Transverse colon (tissue), 4 donors: ENCODE data around the gene GMDS. TPM values are rescaled to one million over a fixed set of nuclear protein-coding genes. Genes with fewer than 3 reads are reported as not detected.

ENCODE experiments used
- DNase-seq: peaks from one replicate; pipeline ENCODE4 v3.0.0-alpha.2; 2019
- H3K27ac ChIP-seq, 4 donors: fragments of 200-600 bp; sonication (generic); 2 replicates each; pipeline ENCODE4 v1.5.1; 2016 to 2018; ENCODE audit warnings: inconsistent platforms in 4 of 4
- H3K27me3 ChIP-seq: fragments of 200-600 bp; sonication (generic); 2 replicates; pipeline ENCODE4 v1.5.1; 2017; ENCODE audit warnings: inconsistent platforms
- H3K36me3 ChIP-seq, 4 donors: fragments of 200-600 bp; sonication (generic); 2 replicates each; pipeline ENCODE4 v1.5.1; 2017 to 2019; ENCODE audit warnings: inconsistent platforms in 4 of 4
- H3K4me1 ChIP-seq, 4 donors: fragments of 200-600 bp; sonication (generic); 2 replicates each; pipeline ENCODE4 v1.5.1; 2017 to 2020; ENCODE audit warnings: inconsistent platforms in 4 of 4
- H3K4me3 ChIP-seq, 4 donors: fragments of 200-600 bp; sonication (generic); 1 replicate in 1 of 4; 2 replicates in 3 of 4; pipeline versions ENCODE4 v1.5.1 to v1.6.1; 2017 to 2019; ENCODE audit warnings: inconsistent platforms in 4 of 4
- H3K9me3 ChIP-seq, 2 donors: fragments of 200-600 bp; sonication (generic); 2 replicates each; pipeline ENCODE4 v1.5.1; 2017 to 2019; ENCODE audit warnings: inconsistent platforms in 2 of 2
- EP300 ChIP-seq: sonication (generic); formaldehyde crosslinking; IDR thresholded peaks from one replicate; pipeline ENCODE4 v1.6.1; 2017; ENCODE audit warnings: antibody characterized with exemption, low read depth
- POLR2A ChIP-seq: fragments of 450-650 bp; IDR thresholded peaks from one replicate; pipeline ENCODE4 v1.6.1; 2016; ENCODE audit warnings: antibody characterized with exemption, mild to moderate bottlenecking, moderate library complexity
- POLR2AphosphoS5 ChIP-seq, 3 donors: sonication (generic); formaldehyde crosslinking; IDR thresholded peaks; one replicate each; pipeline ENCODE4 v1.6.1; 2016; ENCODE audit warnings: antibody characterized with exemption in 3 of 3
- WGBS, 2 donors: methylation state at CpG; one replicate each; pipeline ENCODE4 v1.1.5; 2018; ENCODE audit warnings: low coverage in 1 of 2; 5-methylcytosine and 5-hydroxymethylcytosine counted together
- in situ Hi-C, 4 donors: fragments of 200-750 bp; cut with MboI; loops; one replicate each; pipeline versions ENCODE4 v1.15.0 to v1.15.1; 2017; ENCODE audit warnings: low sequenced_read_pairs in 3 of 4, low pct_ligation_motif_present in 1 of 4, low pct_unique_long_range_greater_than_20kb in 1 of 4
- intact Hi-C: fragments of 100-400 bp; cut with DNase I; formaldehyde crosslinking; loops from one replicate; pipeline ENCODE4 v1.15.1; 2023; ENCODE audit warnings: low total_unique reads
- total RNA-seq, 4 donors: library from RNA; depleted of rRNA; stranded (reverse); fragments of >200 nt; gene quantifications; one replicate each; pipeline ENCODE4 v1.1.0, GENCODE V29; 2016
- TF ChIP-seq, protein P1 (sequence below), 5 experiments: fragments of 200-600 bp in 3 of 5; fragments of 450-650 bp in 2 of 5; sonication (generic) in 3 of 5; IDR thresholded peaks; 1 replicate in 2 of 5; 2 replicates in 3 of 5; pipeline ENCODE4 v1.5.1; 2016 to 2017; ENCODE audit warnings: antibody characterized with exemption in 5 of 5, inconsistent platforms in 3 of 5, mild to moderate bottlenecking in 2 of 5, moderate library complexity in 1 of 5

The GMDS gene
- total RNA-seq, 4 donors from 2014 or later, result 66.2 to 546 (median 102) TPM

DNA sequence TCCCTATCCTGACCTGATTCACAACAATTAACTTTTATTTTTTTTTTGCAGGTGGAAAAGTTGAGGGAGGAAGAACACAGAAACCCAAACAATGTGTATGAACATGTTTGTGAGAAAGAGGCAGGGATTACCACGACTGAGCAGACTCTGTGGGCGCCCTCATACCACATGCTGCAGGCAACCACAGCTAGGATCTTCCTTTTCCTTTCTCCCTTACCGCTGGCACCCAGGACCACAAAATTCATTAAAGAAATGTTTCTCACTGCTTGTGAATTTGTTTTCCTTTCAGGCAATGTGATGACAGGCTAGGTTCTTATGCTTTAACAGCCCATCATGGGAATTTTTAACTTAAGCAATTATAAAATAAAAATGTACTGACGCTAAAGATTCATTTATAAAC is 287.1 kb downstream of the GMDS start:
- Histone ChIP-seq H3K36me3 (no peaks in the 10 kb centered on the region), H3K27ac (no peak overlapping the region), H3K4me1 (no peaks in the 10 kb centered on the region), H3K9me3 (no peaks in the 10 kb centered on the region), H3K4me3 (no peak overlapping the region), H3K27me3 (no peaks in the 10 kb centered on the region)
- TF ChIP-seq POLR2AphosphoS5 (IDR thresholded peaks at IDR 0.05) (no peak), POLR2A (no peak), EP300 (no peak)
- TF ChIP-seq, protein P1, sequence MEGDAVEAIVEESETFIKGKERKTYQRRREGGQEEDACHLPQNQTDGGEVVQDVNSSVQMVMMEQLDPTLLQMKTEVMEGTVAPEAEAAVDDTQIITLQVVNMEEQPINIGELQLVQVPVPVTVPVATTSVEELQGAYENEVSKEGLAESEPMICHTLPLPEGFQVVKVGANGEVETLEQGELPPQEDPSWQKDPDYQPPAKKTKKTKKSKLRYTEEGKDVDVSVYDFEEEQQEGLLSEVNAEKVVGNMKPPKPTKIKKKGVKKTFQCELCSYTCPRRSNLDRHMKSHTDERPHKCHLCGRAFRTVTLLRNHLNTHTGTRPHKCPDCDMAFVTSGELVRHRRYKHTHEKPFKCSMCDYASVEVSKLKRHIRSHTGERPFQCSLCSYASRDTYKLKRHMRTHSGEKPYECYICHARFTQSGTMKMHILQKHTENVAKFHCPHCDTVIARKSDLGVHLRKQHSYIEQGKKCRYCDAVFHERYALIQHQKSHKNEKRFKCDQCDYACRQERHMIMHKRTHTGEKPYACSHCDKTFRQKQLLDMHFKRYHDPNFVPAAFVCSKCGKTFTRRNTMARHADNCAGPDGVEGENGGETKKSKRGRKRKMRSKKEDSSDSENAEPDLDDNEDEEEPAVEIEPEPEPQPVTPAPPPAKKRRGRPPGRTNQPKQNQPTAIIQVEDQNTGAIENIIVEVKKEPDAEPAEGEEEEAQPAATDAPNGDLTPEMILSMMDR (IDR thresholded peaks at IDR 0.05), result no peak
- intact Hi-C loops (no loop called here), in situ Hi-C loops (no loop called here)
- no peak for DNase-seq
- WGBS, 2 donors, result 78 to 80% methylated on average over 4 of the region's 4 CpGs

GRCh38 chr6:1957746-1958145 is 287.7 kb downstream of the GMDS start:
- Histone ChIP-seq H3K27ac (no peak overlapping the region), H3K4me1 (no peaks in the 10 kb centered on the region), H3K36me3 (no peaks in the 10 kb centered on the region), H3K9me3 (no peaks in the 10 kb centered on the region), H3K4me3 (no peak overlapping the region), H3K27me3 (no peaks in the 10 kb centered on the region)
- WGBS, 2 donors, result 88 to 91% methylated on average over 4 to 5 of the region's 5 CpGs
- intact Hi-C loops (no loop called here), in situ Hi-C loops (no loop called here)
- no peak for DNase-seq
- TF ChIP-seq EP300, result no peak
- TF ChIP-seq, protein P1 (IDR thresholded peaks at IDR 0.05), result no peak
- no peak for TF ChIP-seq POLR2AphosphoS5 (IDR thresholded peaks at IDR 0.05)
- TF ChIP-seq POLR2A, result no peak

DNA sequence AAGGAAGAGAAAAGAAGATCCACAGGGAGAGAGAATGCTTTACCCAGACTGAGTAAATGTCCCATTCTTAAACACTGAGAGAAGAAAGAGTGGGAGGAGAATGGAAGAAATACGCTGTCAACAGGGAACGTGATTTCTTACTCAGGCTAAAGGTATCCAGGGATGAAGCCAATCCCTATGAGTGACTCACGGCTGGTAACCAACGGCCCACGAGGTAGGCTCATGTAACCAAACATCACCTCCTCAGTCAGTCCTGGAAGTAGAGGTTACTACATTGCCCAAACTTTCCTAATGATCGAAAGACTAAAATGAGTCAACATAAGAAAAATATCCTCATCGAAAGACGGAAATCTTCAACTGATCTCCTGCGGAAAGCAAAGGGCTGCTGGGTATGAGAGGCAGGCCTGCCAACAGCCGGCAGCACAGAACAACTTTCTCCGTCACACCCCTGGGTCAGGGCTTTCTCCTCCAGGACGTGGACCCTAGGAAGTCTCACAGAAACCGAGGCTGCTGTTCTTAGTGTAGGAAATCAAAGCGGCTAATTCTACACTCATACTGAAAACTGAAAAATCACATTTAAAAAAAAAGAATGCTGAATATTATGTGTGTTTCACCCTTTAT is 292.6 kb downstream of the GMDS start:
- TF ChIP-seq EP300, result no peak
- no peak for TF ChIP-seq POLR2AphosphoS5 (IDR thresholded peaks at IDR 0.05)
- no peak for TF ChIP-seq POLR2A
- TF ChIP-seq, protein P1 (IDR thresholded peaks at IDR 0.05), result no peak

GRCh38 chr6:1950631-1951030 is 294.8 kb downstream of the GMDS start:
- no peak for TF ChIP-seq POLR2A
- TF ChIP-seq, protein P1 (IDR thresholded peaks at IDR 0.05), result no peak
- no peak for TF ChIP-seq EP300
- TF ChIP-seq POLR2AphosphoS5 (IDR thresholded peaks at IDR 0.05), result no peak
- Histone ChIP-seq H3K27me3 (no peaks in the 10 kb centered on the region), H3K27ac (no peak overlapping the region), H3K9me3 (no peaks in the 10 kb centered on the region), H3K4me3 (no peak overlapping the region), H3K36me3 (peaks cover 0 to 4% (median 0%) of the 10 kb centered on the region in 4 donors), H3K4me1 (no peaks in the 10 kb centered on the region)
- no peak for DNase-seq
- intact Hi-C loops (no loop called here), in situ Hi-C loops (no loop called here)
- 96 to 97% methylated on average over 3 to 6 of the region's 6 CpGs for WGBS, 2 donors

More for the DNA sequence above, 292.6 kb downstream of the GMDS start:
- Histone ChIP-seq H3K4me3 (no peak overlapping the region), H3K4me1 (no peaks in the 10 kb centered on the region), H3K9me3 (no peaks in the 10 kb centered on the region), H3K27me3 (no peaks in the 10 kb centered on the region), H3K36me3 (peaks cover 0 to 4% (median 0%) of the 10 kb centered on the region in 4 donors), H3K27ac (no peak overlapping the region)
- 90 to 92% methylated on average over 8 to 14 of the region's 14 CpGs for WGBS, 2 donors
- intact Hi-C loops (no loop called here), in situ Hi-C loops (no loop called here)
- DNase-seq, result no peak
